Smooth muscle cell of the coronary artery (primary cell): ENCODE results near the gene DMAC2. TPM values are rescaled to one million over a fixed set of nuclear protein-coding genes. Genes with fewer than 3 reads are reported as not detected.

ENCODE experiments used
- total RNA-seq: library from RNA; depleted of rRNA; stranded (reverse); fragments of >200 nt; gene quantifications from 2 replicates; pipeline ENCODE4 v1.2.3, GENCODE V29; 2014; ENCODE audit warnings: low replicate concordance

The DMAC2 gene
- total RNA-seq: 23.9 and 33.8 TPM in 2 replicates

DNA sequence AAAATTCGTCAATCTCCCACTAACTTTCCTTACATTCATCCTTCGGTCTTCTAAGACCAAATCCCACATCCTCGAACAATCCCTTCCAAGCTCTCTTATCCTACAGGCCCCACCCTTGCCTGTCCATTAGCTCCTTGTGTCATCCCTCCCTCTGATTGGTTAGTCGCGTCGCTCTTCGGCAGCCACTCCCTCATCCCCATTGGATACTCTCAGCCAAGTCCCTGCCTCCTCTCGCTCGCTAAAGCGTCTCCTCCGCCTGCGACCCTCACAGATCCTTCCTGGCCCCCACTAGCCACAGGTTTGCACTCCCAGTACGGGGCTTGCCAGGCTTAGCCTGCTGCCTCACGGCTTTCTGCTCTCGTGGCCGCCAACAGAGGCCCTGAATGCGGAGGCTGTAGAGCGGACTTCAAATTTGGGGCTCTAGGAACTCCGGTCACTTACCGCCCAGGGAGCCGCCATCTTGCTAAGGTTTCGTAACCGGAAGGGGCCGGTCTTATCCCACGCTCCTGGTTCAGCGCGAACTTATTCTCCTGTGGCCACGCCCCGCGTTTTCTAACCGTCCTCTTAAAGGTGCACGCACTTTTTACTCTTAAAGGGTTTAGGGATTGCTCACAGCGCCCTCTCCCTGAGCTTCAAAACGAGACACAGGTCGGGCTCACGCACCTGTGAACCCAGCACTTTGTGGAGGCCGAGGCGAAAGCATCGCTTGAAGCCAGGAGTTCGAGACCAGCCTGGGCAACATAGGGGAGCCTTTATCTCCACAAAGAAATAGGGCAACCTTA, at the start of gene DMAC2:
DMAC2 (minus strand) TSS at position 472 of the 782 bp plus-strand sequence; CDS start at position 459, 13 bp downstream.

DNA sequence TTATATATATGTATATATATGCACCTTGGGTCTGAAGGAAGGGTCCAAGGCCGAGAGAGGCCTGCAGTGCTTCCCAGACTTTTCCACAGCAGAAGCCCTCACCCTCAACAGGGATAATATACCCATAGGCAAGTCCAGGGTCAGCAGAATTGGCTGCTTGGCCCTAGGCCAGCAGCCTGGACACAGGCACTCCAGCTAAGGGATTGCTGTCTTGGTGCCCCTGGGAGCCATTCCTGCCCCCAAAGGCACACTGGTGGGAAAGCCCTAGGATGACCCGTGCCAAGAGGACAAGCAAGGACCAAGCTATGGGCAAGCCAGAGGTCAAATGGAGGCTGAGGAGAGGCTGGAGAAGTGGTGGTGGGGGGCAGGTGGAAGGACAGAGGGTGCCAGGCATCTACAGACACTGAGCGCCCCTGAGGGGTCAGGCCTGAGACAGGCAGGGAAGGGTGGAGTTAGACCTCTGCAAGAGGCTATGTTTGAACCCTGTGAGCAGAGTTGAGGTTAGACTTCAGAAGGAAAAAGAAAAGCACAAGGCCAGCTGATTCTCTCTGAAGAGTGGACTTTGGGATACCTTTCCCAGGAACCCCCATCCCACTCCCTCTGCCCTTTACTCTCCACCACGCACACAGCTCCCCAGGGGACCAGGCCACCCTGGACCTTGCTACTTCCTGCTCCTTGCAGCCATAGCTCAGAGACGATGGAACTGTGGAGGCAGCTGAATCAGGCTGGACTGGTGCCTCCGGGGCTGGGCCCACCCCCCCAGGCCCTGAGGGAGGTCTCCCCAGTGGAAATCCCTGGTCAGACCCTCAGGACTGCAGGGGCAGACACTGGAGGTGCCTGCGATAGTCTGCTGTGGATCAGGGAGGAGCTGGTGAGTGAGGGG, 3.0 kb upstream of the DMAC2 start, which contains the start of gene ERICH4:
ERICH4 (plus strand) TSS at position 684 of the 883 bp plus-strand sequence; CDS start at position 698, 14 bp downstream.

DNA sequence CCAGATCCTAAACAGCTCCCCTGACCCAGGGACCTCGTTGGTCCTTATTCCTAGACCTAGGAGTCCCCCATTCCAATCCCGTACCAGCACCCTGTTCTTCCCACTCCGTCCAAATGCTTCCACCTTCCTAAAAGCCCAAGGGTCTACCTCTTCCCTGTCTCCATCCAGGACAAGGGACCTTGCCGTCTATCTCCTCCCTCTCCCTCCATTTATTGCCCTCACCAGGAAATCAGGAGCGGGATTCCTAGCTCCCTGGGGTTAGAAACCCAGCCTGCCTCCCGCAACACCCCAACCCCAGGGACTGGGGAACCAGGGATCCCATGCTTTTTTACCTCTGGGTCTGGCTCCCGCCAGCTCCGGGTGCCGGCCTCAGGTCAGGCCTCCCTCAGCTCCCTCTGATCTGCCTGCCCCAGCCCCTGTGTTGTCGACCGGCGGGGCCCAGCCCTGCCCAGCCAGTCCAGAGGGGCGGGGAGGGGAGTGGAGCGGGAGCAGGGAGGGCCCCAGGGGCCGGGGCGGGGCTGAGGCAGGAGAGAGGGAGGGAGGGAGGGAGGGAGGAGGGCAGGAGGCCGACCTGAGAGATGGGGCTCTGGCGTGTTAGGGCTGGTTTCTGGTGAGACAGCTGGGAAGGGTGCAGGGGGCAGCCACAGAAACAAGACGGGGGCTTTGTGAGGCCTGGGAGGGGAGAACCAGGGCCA, 12.6 kb downstream of the DMAC2 start, which contains the start of gene B3GNT8:
B3GNT8 (minus strand) TSS at position 423 of the 695 bp plus-strand sequence. CDS start 596 bp downstream, outside the sequence.

DNA sequence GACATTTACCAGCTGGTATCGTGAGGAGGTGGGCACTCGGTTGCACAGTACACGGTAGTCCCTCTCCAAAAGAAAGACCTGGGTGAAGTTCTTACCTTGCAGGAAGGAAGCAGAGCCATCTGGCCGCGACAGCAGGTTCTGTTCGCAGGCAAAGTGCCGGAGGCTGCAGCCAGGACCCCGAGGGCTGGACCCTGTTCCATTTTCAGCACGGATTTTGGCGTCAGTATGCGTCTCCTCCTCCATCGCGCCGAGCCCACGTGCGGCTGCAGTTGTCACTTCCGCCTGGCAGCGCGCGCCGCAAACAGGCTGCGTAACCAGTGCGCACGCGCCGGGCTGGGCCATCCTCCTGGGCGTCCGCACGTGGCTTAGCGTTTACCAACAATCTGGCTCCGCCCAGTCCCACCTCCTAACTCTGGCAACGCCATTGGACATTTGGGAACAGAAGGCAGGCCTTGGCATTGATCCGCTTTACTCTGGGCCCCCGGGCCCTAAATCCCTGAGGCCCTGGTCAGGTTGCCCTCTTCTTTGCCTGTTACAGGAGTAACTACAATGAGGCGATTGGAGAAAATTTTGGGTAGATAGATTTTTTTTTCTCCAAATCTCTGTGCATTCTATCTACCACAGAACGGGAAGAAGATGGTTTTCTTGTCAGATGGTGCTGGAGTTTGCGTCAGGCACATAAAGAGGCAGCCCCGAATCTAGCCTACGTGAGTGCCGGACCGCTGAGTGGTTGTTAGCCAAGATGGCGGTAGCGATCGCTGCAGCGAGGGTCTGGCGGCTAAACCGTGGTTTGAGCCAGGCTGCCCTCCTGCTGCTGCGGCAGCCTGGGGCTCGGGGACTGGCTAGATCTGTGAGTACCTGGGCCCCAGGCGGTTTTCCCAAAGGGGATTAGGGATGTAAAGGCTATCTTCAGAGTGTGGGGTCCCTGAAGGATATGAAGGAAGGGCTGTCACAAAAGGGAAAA, 42.3 kb downstream of the DMAC2 start, which contains the start of the genes BCKDHA and EXOSC5:
BCKDHA (plus strand) TSS at position 733 of the 964 bp plus-strand sequence; CDS start at position 743, 10 bp downstream.
EXOSC5 (minus strand) TSS at position 274 of the 964 bp plus-strand sequence; CDS start at position 243, 31 bp downstream.

Other genes with a start within 250 kb of the DMAC2 start
- gene CYP2S1, start 246.7 kb downstream of the DMAC2 start, total RNA-seq: 1.8 TPM in 1 of 2 replicates, not detected in the other
- 85.9 and 136 TPM in 2 replicates for gene AXL, start 220.7 kb downstream of the DMAC2 start, total RNA-seq
- 29.7 and 56.8 TPM in 2 replicates for gene HNRNPUL1, start 175.5 kb downstream of the DMAC2 start, total RNA-seq
- gene CCDC97, start 129.7 kb downstream of the DMAC2 start, total RNA-seq: 5.6 and 9.5 TPM in 2 replicates
- gene TGFB1, start 86.0 kb downstream of the DMAC2 start, total RNA-seq: 8.9 and 24.4 TPM in 2 replicates
- gene B9D2, start 75.8 kb downstream of the DMAC2 start, total RNA-seq: 5.3 and 6.0 TPM in 2 replicates
- gene TMEM91, start 63.4 kb downstream of the DMAC2 start, total RNA-seq: 2.3 and 6.1 TPM in 2 replicates
- 8.2 and 12.7 TPM in 2 replicates for gene EXOSC5, start 42.6 kb downstream of the DMAC2 start, total RNA-seq
- gene BCKDHA, start 42.1 kb downstream of the DMAC2 start, total RNA-seq: 27.8 and 46.7 TPM in 2 replicates
- 0.60 and 3.6 TPM in 2 replicates for gene B3GNT8, start 12.5 kb downstream of the DMAC2 start, total RNA-seq
- gene ERICH4, start 3.2 kb upstream of the DMAC2 start, total RNA-seq: not detected in 2 replicates
- gene CEACAM21, start 136.3 kb upstream of the DMAC2 start, total RNA-seq: not detected in 2 replicates
- gene CEACAM4, start 187.2 kb upstream of the DMAC2 start, total RNA-seq: not detected in 2 replicates
- not detected in 2 replicates for gene CEACAM7, start 248.4 kb upstream of the DMAC2 start, total RNA-seq